Ishikawa (cell line): ENCODE measurements around the gene FAAP20.

Experiments used
- TAF1 ChIP-seq: IDR thresholded peaks from 2 replicates; pipeline ENCODE4 v1.6.1; 2012; ENCODE audit warnings: low read depth, mild to moderate bottlenecking
- YY1 ChIP-seq: IDR thresholded peaks from 2 replicates; pipeline ENCODE4 v1.6.1; 2012; ENCODE audit warnings: low read depth

- no peak for TF ChIP-seq YY1
- no peak for TF ChIP-seq TAF1
Observed at GRCh38 chr1:2163205-2163604, 31.4 kb downstream of the FAAP20 start.
